ENCODE measurements around the gene CHM. TPM values are rescaled to one million over a fixed set of nuclear protein-coding genes. Genes with fewer than 3 reads are reported as not detected.

The CHM gene
- total RNA-seq (10 to 100 TPM; 11.2 to 17.3 TPM), total RNA-seq (20.5 to 26.3 reads per million in 2 donors)

GRCh38 chrX:86047174-86047935 is at the start of gene CHM:
Gene CHM (minus strand): TSS chrX:86047558. CDS start chrX:86047532, 26 bp downstream.
- Mint-ChIP-seq H3K4me1 (peaks cover 4% of the 10 kb centered on the region), H3K27me3 (no peaks in the 10 kb centered on the region), H3K4me3 (no peak within 1 kb of the TSS), H3K27ac (no peak within 1 kb of the TSS), H3K36me3 (ENCODE audit: low read depth) (no peaks in the 10 kb centered on the region)
- H3K9me3 ChIP-seq (ENCODE audit: control insufficient read depth, low read length, poor library complexity, severe bottlenecking): no peaks in the 10 kb centered on the region
- DNase-seq: peak; percentile 21 to 27 (median 26)
- peak; percentile 96 for ATAC-seq

GRCh38 chrX:86078650-86079049 is 31.3 kb upstream of the CHM start:
- Mint-ChIP-seq H3K36me3 (ENCODE audit: low read depth) (no peaks in the 10 kb centered on the region), H3K4me3 (no peak overlapping the region), H3K27ac (no peak overlapping the region), H3K4me1 (no peaks in the 10 kb centered on the region), H3K27me3 (peaks cover 5% of the 10 kb centered on the region)
- DNase-seq (no peak), ATAC-seq (no peak)
- H3K9me3 ChIP-seq (ENCODE audit: control insufficient read depth, low read length, poor library complexity, severe bottlenecking): no peaks in the 10 kb centered on the region

GRCh38 chrX:86066998-86067397 is 19.6 kb upstream of the CHM start:
- DNase-seq: no peak
- Mint-ChIP-seq H3K36me3 (ENCODE audit: low read depth) (no peaks in the 10 kb centered on the region), H3K4me3 (no peak overlapping the region), H3K27me3 (no peaks in the 10 kb centered on the region), H3K4me1 (no peaks in the 10 kb centered on the region), H3K27ac (no peak overlapping the region)
- H3K9me3 ChIP-seq (ENCODE audit: control insufficient read depth, low read length, poor library complexity, severe bottlenecking): no peaks in the 10 kb centered on the region
- no peak for ATAC-seq

- no peaks in the 10 kb centered on the region for H3K9me3 ChIP-seq (ENCODE audit: control insufficient read depth, low read length, poor library complexity, severe bottlenecking)
- no peak for ATAC-seq
- Mint-ChIP-seq H3K4me1 (no peaks in the 10 kb centered on the region), H3K36me3 (ENCODE audit: low read depth) (no peaks in the 10 kb centered on the region), H3K4me3 (no peak overlapping the region), H3K27me3 (peaks cover 3% of the 10 kb centered on the region), H3K27ac (no peak overlapping the region)
- DNase-seq: no peak
These were observed 14.0 kb upstream of the CHM start for GRCh38 chrX:86061407-86061806.

- DNase-seq: no peak
- Mint-ChIP-seq H3K36me3 (ENCODE audit: low read depth) (no peaks in the 10 kb centered on the region), H3K4me1 (no peaks in the 10 kb centered on the region), H3K4me3 (no peak overlapping the region), H3K27ac (no peak overlapping the region), H3K27me3 (peaks cover 9% of the 10 kb centered on the region)
- no peaks in the 10 kb centered on the region for H3K9me3 ChIP-seq (ENCODE audit: control insufficient read depth, low read length, poor library complexity, severe bottlenecking)
- ATAC-seq: no peak
These were observed 4.4 kb upstream of the CHM start for GRCh38 chrX:86051741-86052140.

GRCh38 chrX:86047936-86048280 is 550 bp upstream of the CHM start:
- DNase-seq: no peak
- Mint-ChIP-seq H3K4me3 (no peak overlapping the region), H3K27me3 (no peaks in the 10 kb centered on the region), H3K27ac (no peak overlapping the region), H3K4me1 (peaks cover 4% of the 10 kb centered on the region), H3K36me3 (ENCODE audit: low read depth) (no peaks in the 10 kb centered on the region)
- no peak for ATAC-seq
- no peaks in the 10 kb centered on the region for H3K9me3 ChIP-seq (ENCODE audit: control insufficient read depth, low read length, poor library complexity, severe bottlenecking)

- no peak overlapping the region for H3K27ac Mint-ChIP-seq
- H3K27me3 Mint-ChIP-seq: no peaks in the 10 kb centered on the region
- H3K36me3 Mint-ChIP-seq (ENCODE audit: low read depth): no peaks in the 10 kb centered on the region
- DNase-seq (no peak), ATAC-seq (no peak)
- H3K4me1 Mint-ChIP-seq: peaks cover 11% of the 10 kb centered on the region
- H3K4me3 Mint-ChIP-seq: no peak overlapping the region
- H3K9me3 ChIP-seq (ENCODE audit: control insufficient read depth, low read length, poor library complexity, severe bottlenecking): no peaks in the 10 kb centered on the region
These were observed 3.1 kb downstream of the CHM start for GRCh38 chrX:86044216-86044615.

- Mint-ChIP-seq H3K27ac (no peak overlapping the region), H3K4me1 (peaks cover 14% of the 10 kb centered on the region), H3K27me3 (no peaks in the 10 kb centered on the region), H3K36me3 (ENCODE audit: low read depth) (no peaks in the 10 kb centered on the region), H3K4me3 (no peak overlapping the region)
- no peaks in the 10 kb centered on the region for H3K9me3 ChIP-seq (ENCODE audit: control insufficient read depth, low read length, poor library complexity, severe bottlenecking)
- ATAC-seq (no peak), DNase-seq (no peak)
These were observed 7.5 kb downstream of the CHM start for GRCh38 chrX:86039625-86040568.

- Mint-ChIP-seq H3K36me3 (ENCODE audit: low read depth) (no peaks in the 10 kb centered on the region), H3K27me3 (no peaks in the 10 kb centered on the region), H3K27ac (no peak overlapping the region), H3K4me3 (no peak overlapping the region), H3K4me1 (peaks cover 12% of the 10 kb centered on the region)
- DNase-seq: no peak
- ATAC-seq: no peak
- H3K9me3 ChIP-seq (ENCODE audit: control insufficient read depth, low read length, poor library complexity, severe bottlenecking): no peaks in the 10 kb centered on the region
These were observed 14.0 kb downstream of the CHM start for GRCh38 chrX:86033385-86033784.

- DNase-seq (no peak), ATAC-seq (no peak)
- peaks cover 5% of the 10 kb centered on the region for H3K4me1 Mint-ChIP-seq
- H3K9me3 ChIP-seq (ENCODE audit: control insufficient read depth, low read length, poor library complexity, severe bottlenecking): no peaks in the 10 kb centered on the region
- H3K27me3 Mint-ChIP-seq: no peaks in the 10 kb centered on the region
- H3K36me3 Mint-ChIP-seq (ENCODE audit: low read depth): no peaks in the 10 kb centered on the region
- no peak overlapping the region for H3K4me3 Mint-ChIP-seq
- no peak overlapping the region for H3K27ac Mint-ChIP-seq
These were observed 18.7 kb downstream of the CHM start for GRCh38 chrX:86028681-86029080.

- no peak for ATAC-seq
- Mint-ChIP-seq H3K27ac (no peak overlapping the region), H3K4me1 (peaks cover 6% of the 10 kb centered on the region), H3K4me3 (no peak overlapping the region), H3K27me3 (no peaks in the 10 kb centered on the region), H3K36me3 (ENCODE audit: low read depth) (peaks cover 2% of the 10 kb centered on the region)
- H3K9me3 ChIP-seq (ENCODE audit: control insufficient read depth, low read length, poor library complexity, severe bottlenecking): no peaks in the 10 kb centered on the region
- no peak for DNase-seq
These were observed 23.5 kb downstream of the CHM start for GRCh38 chrX:86023811-86024210.

- Mint-ChIP-seq H3K4me1 (peaks cover 6% of the 10 kb centered on the region), H3K36me3 (ENCODE audit: low read depth) (peaks cover 6% of the 10 kb centered on the region), H3K27ac (no peak overlapping the region), H3K27me3 (no peaks in the 10 kb centered on the region), H3K4me3 (no peak overlapping the region)
- DNase-seq: no peak
- no peaks in the 10 kb centered on the region for H3K9me3 ChIP-seq (ENCODE audit: control insufficient read depth, low read length, poor library complexity, severe bottlenecking)
- no peak for ATAC-seq
These were observed 25.6 kb downstream of the CHM start for GRCh38 chrX:86021652-86022289.

GRCh38 chrX:86016139-86016538 is 31.2 kb downstream of the CHM start:
- Mint-ChIP-seq H3K27ac (no peak overlapping the region), H3K27me3 (no peaks in the 10 kb centered on the region), H3K4me3 (no peak overlapping the region), H3K36me3 (ENCODE audit: low read depth) (peaks cover 6% of the 10 kb centered on the region), H3K4me1 (peaks cover 13% of the 10 kb centered on the region)
- H3K9me3 ChIP-seq (ENCODE audit: control insufficient read depth, low read length, poor library complexity, severe bottlenecking): no peaks in the 10 kb centered on the region
- DNase-seq (no peak), ATAC-seq (no peak)

Measured in T-helper 17 cell (primary cell).